GM21737 (cell line): Measurements from ENCODE around the gene NINJ1.
"Not testable (repeated sequence)": the region's sequence is repeated elsewhere in the genome, so short reads cannot be mapped to it uniquely, and the experiment has no call there.

ENCODE experiments used
- ATAC-seq: cut with Tn5 transposase; IDR thresholded peaks from one replicate; pipeline ENCODE4 v1.9.1; 2021; ENCODE audit warnings: mild to moderate bottlenecking, moderate library complexity; ENCODE audit not compliant: unreplicated experiment

Gene NINJ1

DNA sequence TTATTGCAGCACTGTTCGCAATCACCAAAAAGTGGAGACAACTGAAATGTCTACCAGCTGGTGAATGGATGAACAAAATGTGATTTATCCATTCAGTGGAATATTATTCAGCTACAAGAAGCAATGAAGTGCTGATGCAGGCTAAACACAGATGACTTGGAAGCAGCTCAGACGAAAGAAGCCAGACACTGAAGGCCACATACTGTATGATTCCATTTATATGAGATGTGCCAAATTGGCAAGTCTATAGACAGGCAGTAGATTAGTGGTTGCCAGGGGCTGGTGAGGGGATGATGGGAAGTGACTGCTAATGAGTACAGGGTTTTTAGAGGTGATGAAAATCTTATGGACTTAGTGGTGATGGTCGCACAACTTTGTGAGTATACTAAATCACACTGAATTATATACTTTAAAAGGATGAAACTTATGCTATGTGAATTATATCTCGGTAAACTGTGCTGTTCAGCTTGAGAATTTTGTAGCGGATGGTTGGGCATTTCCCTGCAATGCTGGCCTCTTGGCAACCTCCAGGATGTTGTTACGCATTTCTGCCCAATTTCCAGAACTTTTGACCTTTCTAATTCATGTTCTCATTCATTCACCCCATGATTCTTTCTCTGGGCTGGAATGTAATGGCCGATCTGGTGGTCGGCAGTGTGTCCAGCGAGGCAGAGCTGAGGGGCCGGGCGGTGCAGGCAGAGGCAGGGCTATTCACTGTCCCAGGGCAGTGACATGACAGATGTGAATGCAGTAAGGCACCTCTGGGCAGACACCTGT is 27.9 kb upstream of the NINJ1 start:
- no peak for ATAC-seq

DNA sequence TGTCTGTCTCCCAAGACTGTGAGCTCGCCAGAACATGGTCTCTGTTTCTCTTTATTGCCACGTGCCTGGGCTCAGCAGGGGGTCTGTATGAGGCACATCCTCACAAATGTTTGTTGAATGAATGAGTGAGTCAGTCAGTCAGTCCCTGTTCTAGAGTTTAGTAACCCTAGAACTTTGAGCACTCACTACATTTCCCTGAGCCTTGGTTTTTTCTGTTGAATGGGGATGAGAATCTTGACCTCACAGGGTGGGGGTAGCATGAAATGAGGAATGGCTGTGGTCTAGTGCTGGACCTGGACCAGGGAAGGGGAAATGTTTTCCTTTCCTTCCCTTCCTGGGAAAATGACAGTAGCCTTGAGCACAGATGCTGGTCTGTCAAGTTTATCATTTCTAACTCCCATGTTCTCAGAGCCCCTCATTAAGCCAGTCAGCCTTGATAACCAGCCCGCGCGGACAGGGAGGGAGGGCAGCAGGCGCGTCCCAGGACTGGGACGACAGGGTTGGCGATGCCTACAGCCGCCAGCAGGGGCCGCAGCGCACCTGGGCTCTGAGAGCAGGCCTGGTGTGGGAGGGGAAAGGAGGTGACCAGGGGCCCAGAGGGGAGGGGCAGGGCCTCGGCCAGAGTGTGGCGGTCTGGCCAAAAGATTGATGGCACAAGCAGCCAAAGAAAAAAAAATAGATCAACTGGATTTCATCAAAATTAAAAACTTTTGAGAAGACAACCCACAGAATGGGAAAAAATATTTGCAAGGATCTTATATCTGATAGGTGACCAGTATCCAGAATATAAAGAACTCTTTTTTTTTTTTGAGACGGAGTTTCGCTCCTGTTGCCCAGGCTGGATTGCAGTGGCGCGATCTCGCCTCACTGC is 25.8 kb upstream of the NINJ1 start:
- peak; percentile 70 for ATAC-seq

DNA sequence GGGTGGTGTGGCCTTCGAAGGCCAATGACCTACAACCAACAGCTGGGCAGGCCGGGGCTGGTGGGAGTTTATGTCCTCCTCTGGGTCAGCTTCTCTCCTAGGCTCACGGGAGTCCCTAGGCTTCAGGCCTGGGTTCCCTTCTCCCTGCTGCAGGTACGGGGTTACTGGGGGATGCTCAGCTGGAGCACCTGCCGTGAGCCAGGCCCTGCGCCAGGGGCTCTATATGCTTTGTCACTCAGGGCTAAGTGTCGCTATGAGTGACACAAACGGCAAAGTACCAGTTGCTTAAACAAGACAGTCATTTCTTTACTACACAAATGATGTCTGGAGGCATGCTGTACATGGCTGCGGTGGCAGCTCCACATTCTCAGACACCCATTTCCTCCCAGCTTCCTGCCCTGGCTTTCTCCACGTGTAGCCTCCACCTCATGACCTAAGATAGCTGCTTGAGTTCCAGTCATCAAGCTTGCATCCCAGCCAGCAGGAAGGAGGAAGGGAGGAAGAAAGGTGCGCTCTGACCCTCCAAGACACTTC is 22.5 kb upstream of the NINJ1 start:
- no peak for ATAC-seq

DNA sequence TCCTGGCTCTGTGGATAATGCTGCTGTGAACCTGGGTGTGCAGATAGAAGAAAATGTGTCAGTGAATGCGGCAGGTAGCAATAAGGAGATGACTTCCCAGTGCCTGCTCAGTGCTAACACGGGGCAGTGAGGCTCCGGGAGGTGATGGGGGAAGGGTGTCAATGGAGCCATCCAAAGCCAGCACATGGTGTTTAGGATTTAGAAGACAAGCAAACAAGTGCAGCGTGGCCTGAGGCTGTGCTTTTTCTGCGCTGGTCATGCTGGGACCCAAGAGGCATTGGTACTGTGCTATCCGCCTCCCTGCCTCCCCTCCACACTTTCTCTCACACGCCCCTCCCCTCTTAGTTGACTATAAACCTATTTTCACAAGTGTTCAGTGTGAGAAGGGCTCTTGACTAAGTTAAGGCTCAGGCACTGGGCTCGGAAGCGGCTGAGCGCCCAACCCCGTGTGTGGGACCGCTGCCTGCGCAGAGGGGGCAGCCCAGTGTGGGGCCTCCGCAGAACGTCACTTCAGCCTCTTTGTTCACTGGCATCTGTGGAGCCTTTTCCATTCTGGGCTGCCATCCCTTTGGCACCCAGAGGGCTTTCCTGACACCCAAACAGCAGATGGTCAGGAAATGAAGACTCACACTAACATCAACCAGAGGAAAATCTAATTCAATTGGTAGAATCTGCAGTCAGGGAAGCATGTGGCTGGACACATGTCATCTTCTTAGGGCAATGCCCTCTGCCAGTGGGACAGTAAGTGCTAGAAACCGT is 21.8 kb upstream of the NINJ1 start:
- ATAC-seq: no peak

DNA sequence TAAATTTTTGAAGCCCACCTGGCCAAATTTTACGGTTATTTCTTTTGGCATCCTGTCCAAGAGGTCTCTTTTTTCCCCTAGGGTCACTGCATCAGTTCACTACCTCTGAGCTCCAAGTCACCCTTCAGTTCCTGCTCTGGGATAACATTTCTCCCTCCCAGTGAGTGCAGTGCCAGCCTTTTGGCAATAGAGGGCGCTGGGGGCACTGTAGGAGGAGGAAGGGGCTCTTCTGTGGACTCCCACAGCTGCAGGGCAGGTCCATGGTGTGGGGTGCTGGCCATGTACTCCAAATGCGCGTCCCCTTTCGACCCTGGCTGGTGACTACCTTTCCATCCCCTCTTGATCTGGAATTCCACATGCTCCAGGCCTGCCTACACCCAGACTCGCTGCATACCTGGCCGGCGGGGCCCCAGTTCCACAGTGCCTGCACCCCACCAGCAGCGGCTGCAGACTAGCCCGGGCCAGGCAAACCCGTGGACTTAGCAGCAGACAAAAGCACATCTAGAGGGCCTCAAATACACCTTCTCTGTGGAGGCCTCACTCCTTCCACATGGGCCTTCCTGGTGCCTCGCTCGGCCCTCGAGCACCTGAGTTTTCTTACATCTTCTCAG is 20.3 kb upstream of the NINJ1 start:
- no peak for ATAC-seq

DNA sequence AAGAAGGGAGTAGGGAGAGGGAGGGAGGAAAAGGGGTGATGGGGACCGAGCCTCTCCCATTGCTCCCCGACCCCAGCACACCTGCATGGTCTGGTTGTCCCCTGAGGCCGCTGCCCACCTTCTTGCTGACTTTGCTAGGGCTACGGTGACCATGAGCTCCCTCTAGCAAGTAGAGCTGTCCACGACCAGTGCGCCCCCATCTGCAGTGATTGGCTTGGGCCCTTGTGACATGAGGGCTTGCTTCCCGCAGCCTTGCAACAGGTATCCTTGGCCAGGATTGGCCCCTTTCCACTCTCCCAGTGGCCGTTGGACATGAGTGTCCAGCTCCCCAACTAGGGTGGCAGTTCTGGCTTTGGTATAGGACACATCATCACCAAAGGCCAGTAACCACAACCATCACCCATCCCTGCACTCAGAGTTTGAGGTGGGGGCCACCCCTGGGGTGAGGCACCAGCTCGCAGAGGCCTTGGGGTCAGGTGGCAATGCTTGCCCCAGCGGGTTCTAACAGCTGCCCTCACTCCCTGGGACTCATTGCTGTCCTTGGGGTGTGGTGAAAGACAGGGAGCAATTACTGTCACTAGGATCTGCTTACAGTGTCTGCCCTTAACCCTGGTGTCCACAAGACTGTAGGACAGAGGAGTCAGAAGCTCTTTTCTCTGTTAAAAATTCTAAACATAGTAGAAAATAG is 17.2 kb upstream of the NINJ1 start:
- ATAC-seq: no peak

DNA sequence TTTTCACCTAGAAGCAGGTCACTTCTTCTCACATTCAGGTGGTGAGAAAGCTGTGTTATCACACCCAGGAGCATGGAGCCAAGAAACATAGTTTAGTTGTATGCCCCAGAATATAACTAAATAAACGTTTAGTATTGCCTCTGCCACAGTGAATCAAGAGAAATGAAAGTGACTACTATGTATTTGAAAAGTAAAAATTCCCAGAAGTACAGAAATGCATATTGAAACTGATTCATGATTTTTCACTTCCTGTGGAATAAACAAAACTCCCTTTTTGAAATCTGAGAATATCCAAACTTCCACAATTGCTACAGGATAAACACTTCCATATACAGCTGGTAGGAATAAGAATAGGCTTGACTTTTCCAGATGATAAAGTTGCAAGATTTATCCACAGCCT is 15.3 kb upstream of the NINJ1 start:
- ATAC-seq: no peak

DNA sequence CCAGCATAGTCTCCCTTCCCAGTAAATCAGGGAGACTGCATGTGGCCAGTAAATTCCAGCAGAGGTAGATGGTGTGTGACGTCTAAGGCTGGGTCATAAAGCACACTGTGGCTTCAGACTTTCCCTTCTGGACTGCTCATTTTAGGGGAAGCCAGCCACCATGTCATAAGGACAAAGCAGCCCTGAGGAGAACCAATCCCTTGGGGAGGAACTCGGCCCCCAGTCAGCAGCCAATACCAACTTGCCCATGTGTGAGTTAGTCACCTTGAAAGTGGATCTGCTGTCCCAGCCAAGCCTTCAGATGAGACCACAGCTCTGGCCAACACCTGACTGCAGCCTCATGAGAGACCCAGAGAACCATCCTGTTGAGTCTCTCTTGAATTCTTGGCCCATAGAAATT is 14.7 kb upstream of the NINJ1 start:
- no peak for ATAC-seq

DNA sequence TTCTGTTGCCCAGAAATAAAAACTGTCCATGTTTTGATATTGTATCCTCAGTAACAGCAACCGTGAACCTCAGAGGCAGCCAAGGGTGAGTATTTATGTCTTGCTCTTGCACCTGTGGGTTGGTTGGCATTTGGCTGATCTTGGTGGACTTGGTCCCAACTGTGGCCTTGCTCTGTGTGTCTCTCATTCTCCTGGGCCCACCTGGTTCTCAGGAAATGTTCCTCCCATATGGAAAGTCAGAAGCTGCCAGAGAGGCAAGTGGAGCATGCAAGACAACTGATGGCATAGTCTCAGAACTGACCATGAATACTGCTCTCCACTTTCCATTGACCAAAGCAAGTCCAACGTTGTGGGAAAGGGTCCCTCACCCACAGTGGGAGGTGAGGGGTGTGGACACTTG is 13.6 kb upstream of the NINJ1 start:
- no peak for ATAC-seq

DNA sequence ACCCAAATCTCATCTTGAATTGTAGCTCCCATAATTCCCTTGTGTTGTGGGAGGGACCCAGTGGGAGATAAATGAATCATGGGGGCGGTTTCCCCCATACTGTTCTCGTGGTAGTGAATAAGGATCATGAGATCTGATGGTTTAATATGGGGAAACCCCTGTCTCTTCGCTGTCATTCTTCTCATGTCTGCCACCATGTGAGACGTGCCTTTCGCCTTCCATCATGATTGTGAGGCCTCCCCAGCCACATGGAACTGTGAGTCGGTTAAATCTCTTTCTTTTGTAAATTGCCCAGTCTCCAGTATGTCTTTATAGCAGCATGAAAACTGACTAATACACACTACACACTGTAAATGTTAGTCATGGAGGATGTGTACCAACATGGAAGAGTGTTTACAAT is 12.6 kb upstream of the NINJ1 start:
- ATAC-seq: not testable (repeated sequence)

DNA sequence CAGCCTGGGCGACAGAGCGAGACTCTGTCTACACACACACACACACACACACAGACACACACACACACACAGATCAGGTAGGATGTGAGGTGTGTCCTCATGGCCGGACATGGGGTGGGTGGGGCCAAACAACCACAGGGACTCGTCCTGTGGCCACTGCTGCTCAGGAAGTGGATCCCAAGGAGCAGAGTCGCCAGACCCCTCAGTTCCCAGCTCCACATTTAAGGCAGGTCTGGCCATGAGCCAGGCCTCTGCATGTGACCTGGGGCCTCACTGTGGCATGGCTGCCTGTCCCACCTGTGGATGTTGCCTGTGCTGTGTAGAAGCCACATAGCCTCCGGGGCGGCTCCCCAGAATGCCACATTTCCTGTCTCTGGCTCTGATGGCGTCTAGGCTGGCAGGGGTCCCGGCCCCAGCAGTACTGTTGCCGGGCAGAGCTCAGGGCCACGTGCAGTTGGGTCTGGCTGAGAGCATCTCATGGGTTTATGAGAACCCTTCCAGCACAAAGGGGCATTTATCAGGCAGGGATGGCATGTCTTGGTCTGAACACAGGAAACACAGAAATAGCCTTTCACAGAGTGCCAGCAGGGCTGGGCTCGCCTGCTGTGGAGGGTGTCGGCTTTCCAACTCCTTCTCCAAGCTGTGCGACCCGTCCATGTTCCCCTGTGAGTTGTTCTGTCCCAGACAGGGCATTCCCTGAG is 9.9 kb upstream of the NINJ1 start:
- no peak for ATAC-seq

DNA sequence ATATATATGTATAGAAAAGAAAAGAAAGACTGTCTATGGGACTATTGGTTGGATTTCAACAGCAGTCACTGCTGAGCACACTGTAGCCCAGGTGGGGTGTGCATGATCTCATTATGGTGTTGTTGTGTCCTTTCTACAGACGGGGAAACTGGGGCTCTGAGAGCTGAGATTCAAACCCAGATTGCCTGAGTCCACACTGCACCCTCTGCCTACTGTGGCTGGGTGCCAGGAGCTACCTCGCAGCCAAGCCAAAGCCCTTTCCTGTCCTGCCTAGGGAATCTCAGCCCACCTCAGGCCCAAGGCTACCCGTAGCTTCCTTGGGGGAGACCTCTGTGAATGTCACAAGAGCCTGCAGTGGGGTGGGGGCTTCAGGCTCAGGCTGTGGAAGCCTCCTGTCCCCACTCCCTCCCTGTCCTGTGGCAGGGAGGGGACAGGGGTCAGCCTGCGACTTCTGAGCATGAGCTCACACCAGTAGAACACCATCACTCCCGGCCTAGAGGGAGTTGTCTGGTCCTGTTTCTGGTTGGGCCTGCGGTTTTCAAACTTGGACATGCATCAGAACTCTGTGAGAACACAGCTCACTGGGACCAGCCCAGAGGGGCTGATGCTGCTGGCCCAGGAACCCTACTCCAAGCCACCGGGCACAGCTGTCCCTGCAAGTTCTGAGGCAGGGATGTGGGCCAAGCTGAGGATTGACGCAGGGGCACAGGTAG is 7.9 kb upstream of the NINJ1 start:
- no peak for ATAC-seq

DNA sequence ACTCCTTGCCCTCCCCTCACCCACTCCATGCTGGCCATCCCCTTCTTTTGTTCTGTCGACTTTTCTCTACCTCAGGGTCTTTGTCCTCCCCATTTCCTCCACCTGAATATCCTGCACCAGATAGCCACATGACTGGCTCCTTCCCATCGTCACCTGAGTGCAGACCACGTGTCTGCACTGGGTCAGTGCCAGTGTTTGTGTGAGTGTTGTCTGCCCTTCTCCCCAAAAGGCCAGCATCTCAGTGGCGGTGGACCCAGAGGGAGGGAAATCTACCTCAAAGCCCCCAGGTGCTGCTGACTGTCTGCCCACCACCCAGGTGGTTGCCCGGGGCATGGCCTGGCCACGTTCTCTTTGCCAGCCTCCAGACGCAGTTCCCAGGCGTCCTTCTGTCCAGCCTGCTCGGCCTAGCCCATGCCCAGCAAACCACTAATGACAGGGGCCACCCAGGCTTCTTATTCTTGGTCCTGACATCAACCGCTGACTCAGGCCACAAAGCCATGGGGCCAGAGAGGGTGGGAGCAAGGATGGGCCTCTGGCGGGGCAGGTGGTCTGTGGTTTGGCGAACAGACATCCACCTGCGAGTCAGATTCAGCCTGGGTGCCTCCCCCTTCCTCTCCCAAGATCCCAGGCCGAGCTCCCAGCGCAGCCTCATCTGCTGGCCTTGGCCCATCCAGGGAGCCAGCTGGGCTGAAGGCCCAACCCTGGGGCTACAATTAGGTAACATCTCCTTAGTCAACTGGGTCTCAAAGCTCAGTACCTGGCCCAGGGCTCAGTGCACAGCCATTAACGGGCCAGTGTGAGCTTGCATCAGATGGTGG is 5.5 kb upstream of the NINJ1 start:
- no peak for ATAC-seq

DNA sequence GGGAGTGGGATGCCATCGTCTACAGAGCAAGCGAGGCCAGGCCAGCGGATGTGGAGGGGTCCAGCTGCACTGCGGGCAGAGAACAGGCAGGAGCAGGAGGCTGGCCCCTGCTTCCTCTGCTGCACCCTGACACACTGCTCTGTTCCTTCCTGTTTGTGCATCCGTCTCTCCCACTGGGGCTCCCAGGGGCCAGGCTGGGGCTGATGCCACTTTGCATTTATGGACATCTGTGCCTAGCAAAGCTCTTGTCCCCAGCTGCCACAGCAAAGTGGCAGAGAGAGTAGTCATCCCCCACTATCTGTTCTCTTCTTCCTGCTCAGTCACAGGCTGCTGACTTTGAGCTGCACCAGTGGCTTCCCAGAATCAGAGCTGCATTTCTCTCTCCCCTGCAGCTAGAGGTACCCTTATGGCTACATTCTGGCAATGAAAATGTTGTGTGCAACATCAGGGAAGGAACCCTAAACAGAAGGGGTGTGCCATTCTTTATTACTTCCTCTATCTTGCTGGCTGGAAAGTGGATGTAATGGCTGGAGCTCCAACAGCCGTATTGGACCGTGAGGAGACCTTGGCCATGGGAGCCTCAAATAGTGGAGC is 4.2 kb upstream of the NINJ1 start:
- no peak for ATAC-seq

DNA sequence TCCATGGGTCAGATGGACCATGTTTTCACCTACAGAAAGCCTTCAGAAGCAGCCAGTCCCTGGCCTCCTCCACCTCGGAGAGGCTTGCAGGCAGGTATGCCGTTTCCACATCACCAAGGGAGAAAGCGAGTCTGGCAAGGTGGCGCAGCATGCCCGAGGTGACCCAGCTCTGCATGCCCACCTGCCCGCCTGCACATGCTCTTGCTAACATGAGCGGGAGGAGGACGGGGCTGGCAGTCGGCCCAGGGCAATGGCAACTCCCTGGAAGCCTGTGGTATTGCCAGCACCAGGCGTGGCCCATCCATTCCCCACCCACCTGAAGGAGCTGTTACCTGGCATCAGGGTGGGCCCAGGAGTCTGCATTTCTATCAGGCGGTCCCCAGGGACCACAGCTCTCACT is 3.3 kb upstream of the NINJ1 start:
- no peak for ATAC-seq

DNA sequence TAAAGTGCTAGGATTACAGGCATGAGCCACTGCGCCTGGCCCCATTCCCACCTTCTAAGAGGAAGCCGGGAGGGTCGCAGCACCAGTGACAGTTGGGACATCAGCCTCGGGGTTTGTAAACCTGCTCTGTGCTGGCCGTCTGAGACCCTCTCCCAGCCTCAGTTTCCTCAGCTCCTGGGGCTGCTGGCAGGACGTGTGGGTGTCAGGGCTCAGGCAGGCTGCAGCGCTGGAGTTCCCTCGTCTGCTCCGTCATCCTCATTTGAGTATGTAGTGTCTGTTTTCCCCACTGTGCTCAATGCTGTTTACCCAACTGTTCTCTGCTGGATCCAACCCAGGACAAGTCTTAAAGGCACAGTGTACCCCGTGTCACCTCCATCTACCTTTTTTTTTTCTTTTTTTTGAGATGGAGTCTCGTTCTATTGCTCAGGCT is 2.0 kb upstream of the NINJ1 start:
- no peak for ATAC-seq

DNA sequence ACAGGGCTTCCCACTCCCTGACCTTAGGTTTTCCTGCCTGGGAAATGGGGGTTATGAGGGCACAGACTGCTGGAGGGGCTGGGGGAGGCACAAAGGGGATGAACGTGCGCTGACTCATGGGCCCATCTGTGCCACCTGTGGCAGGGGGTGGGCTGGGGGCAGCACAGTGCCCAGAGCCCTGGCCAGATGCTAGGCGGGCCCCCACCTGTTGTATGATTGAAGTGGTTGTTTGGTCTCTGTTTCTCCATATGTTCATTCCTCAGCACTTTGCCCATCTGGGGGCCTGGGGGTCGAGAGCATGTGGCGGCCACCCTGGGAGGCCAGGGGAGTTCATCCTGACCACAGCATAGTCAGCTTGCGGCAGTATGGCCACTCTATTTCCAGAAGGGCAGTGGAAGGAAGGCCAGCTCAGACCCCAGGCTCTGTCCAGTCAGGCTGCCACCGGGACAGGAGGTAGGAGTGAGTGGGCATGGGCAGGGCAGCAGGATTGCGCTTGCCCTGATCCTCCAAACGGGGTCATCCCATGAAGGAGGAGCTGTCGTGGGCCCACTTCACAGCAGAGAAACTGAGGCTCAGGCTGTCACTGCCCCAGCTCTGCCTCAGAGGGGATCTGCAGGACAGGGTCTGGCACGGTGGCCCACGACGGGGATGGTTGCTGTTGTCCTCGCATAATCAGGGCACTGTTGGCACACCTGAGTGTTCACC is 841 bp upstream of the NINJ1 start:
- no peak for ATAC-seq
